Keratinocyte (primary cell): ENCODE measurements around the gene MATN4. TPM values are rescaled to one million over a fixed set of nuclear protein-coding genes. Genes with fewer than 3 reads are reported as not detected.

Experiments used
- DNase-seq: peaks from one replicate; pipeline ENCODE4 v3.0.0-alpha.2; 2011; ENCODE audit warnings: low read depth, missing footprints, low spot score
- FAIRE-seq: peaks from 2 replicates; lab custom pipeline; 2011; peaks lifted over from hg19 to GRCh38; lab: Jason Lieb, UNC
- H2AFZ ChIP-seq: 2 replicates; pipeline ENCODE4 v1.6.0; 2012; ENCODE audit warnings: low read length, control low read depth, inconsistent platforms; ENCODE audit not compliant: control insufficient read depth
- H3K27ac ChIP-seq: 2 replicates; pipeline ENCODE4 v1.5.1; 2011; ENCODE audit warnings: low read length; ENCODE audit not compliant: control insufficient read depth, insufficient read depth
- H3K27me3 ChIP-seq: 3 replicates; pipeline ENCODE4 v1.6.0; 2011; ENCODE audit warnings: low read length; ENCODE audit not compliant: control insufficient read depth, insufficient read depth; ENCODE audit errors: extremely low read depth
- H3K36me3 ChIP-seq, 2 experiments: 2 replicates in 1 of 2; 3 replicates in 1 of 2; pipeline ENCODE4 v1.5.1; 2011; ENCODE audit warnings: low read length in 2 of 2, mild to moderate bottlenecking in 1 of 2; ENCODE audit not compliant: control insufficient read depth in 2 of 2, insufficient read depth in 2 of 2; ENCODE audit errors: extremely low read depth in 1 of 2
- H3K4me1 ChIP-seq: 3 replicates; pipeline ENCODE4 v1.5.1; 2011; ENCODE audit warnings: low read length; ENCODE audit not compliant: control insufficient read depth, insufficient read depth; ENCODE audit errors: extremely low read depth
- H3K4me2 ChIP-seq: 3 replicates; pipeline ENCODE4 v1.6.0; 2011; ENCODE audit warnings: low read depth, low read length; ENCODE audit not compliant: control insufficient read depth, insufficient read depth; ENCODE audit errors: extremely low read depth
- H3K4me3 ChIP-seq, 3 experiments: fragments of 200-600 bp in 1 of 3; sonication (generic) in 1 of 3; 2 replicates in 2 of 3; 3 replicates in 1 of 3; pipeline ENCODE4 v1.5.1; 2011 to 2016; ENCODE audit warnings: low read length in 3 of 3, mild to moderate bottlenecking in 3 of 3, control low read depth in 2 of 3, inconsistent platforms in 1 of 3, low read depth in 1 of 3, mixed read lengths in 1 of 3, mixed run types in 1 of 3, moderate library complexity in 1 of 3; ENCODE audit not compliant: control insufficient read depth in 2 of 3, insufficient read depth in 2 of 3; ENCODE audit errors: extremely low read depth in 1 of 3
- H3K79me2 ChIP-seq: 2 replicates; pipeline ENCODE4 v1.6.0; 2012; ENCODE audit warnings: low read length; ENCODE audit not compliant: control insufficient read depth, insufficient read depth
- H3K9ac ChIP-seq: 3 replicates; pipeline ENCODE4 v1.6.0; 2011; ENCODE audit warnings: low read length; ENCODE audit not compliant: control insufficient read depth, insufficient read depth; ENCODE audit errors: extremely low read depth
- H3K9me1 ChIP-seq: 3 replicates; pipeline ENCODE4 v1.6.0; 2011; ENCODE audit warnings: low read length; ENCODE audit not compliant: control insufficient read depth, insufficient read depth; ENCODE audit errors: extremely low read depth
- H3K9me3 ChIP-seq: 2 replicates; pipeline ENCODE4 v1.5.1; 2012; ENCODE audit warnings: low read depth, low read length; ENCODE audit not compliant: control insufficient read depth
- H4K20me1 ChIP-seq: 3 replicates; pipeline ENCODE4 v1.6.0; 2011; ENCODE audit warnings: low read length; ENCODE audit not compliant: control insufficient read depth, insufficient read depth; ENCODE audit errors: extremely low read depth
- EZH2 ChIP-seq: IDR thresholded peaks from one replicate; pipeline ENCODE4 v1.6.1; 2012; ENCODE audit warnings: inconsistent platforms, mild to moderate bottlenecking, low read length, moderate library complexity
- dilution Hi-C: fragments of 300-500 bp; cut with MboI; formaldehyde crosslinking; loops from one replicate; pipeline ENCODE4 v1.7.0; 2020; ENCODE audit warnings: low sequenced_read_pairs; ENCODE audit not compliant: extremely low pct_ligation_motif_present
- polyA plus RNA-seq, 5 experiments: library from polyadenylated mRNA; depleted of rRNA in 3 of 5; stranded (reverse) in 3 of 5; stranded (forward) in 1 of 5; unstranded in 1 of 5; fragments of >200 nt; gene quantifications; 1 replicate in 1 of 5; 2 replicates in 3 of 5; 3 replicates in 1 of 5; pipeline versions ENCODE4 v1.2.1 to v1.2.3, GENCODE V29; 2011 to 2012; ENCODE audit warnings: missing spikeins in 2 of 5, low read depth in 1 of 5, low replicate concordance in 1 of 5
- TF ChIP-seq, protein P1 (sequence below), 3 experiments: IDR thresholded peaks in 1 of 3; conservative IDR thresholded peaks in 1 of 3; optimal IDR thresholded peaks in 1 of 3; 2 replicates in 2 of 3; 3 replicates in 1 of 3; pipeline versions ENCODE3 to v1.5.1; 2011; ENCODE audit warnings: low read length in 3 of 3, mild to moderate bottlenecking in 3 of 3, moderate library complexity in 2 of 3, control low read depth in 1 of 3, inconsistent platforms in 1 of 3; ENCODE audit not compliant: insufficient read depth in 2 of 3; ENCODE audit errors: extremely low read depth in 1 of 3

The MATN4 gene
- polyA plus RNA-seq, 1 donor (not counting 4 experiments of a cell fraction or from before 2014, with no cell fraction given), result not detected

DNA sequence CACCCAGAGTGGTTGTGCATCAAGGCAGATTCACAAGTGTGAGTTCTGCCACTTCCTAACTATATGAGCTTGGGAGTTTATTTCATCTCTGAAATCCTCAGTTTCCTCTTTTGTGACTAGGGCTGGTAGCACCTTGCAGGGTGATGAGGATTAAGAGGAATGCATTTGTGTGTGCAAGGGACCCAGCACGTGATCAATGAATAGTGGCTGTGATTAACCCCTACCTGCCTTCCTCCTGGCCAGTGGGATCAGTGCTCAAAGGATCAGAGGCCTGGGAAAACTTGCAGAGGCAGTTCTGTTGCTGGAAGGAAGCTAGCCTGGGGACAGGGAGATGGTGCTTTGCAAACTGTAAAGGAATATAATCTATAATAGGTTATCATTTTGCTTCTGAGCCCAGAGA, 32.9 kb upstream of the MATN4 start:
- peaks cover 99% of the 10 kb centered on the region for H3K4me1 ChIP-seq
- no peaks in the 10 kb centered on the region for H3K9me3 ChIP-seq
- H3K27ac ChIP-seq, result peak overlapping the region; percentile 98
- H3K9ac ChIP-seq, result peak overlapping the region; percentile 99
- no peak overlapping the region for H2AFZ ChIP-seq
- H3K79me2 ChIP-seq, result peaks cover 84% of the 10 kb centered on the region
- no peaks in the 10 kb centered on the region for H4K20me1 ChIP-seq
- DNase-seq (no peak), FAIRE-seq (no peak)
- H3K9me1 ChIP-seq, result peaks cover 4% of the 10 kb centered on the region
- H3K4me3 ChIP-seq, result no peak overlapping the region
- no peaks in the 10 kb centered on the region for H3K27me3 ChIP-seq
- peak overlapping the region; percentile 4 for H3K4me2 ChIP-seq
- TF ChIP-seq, protein P1, sequence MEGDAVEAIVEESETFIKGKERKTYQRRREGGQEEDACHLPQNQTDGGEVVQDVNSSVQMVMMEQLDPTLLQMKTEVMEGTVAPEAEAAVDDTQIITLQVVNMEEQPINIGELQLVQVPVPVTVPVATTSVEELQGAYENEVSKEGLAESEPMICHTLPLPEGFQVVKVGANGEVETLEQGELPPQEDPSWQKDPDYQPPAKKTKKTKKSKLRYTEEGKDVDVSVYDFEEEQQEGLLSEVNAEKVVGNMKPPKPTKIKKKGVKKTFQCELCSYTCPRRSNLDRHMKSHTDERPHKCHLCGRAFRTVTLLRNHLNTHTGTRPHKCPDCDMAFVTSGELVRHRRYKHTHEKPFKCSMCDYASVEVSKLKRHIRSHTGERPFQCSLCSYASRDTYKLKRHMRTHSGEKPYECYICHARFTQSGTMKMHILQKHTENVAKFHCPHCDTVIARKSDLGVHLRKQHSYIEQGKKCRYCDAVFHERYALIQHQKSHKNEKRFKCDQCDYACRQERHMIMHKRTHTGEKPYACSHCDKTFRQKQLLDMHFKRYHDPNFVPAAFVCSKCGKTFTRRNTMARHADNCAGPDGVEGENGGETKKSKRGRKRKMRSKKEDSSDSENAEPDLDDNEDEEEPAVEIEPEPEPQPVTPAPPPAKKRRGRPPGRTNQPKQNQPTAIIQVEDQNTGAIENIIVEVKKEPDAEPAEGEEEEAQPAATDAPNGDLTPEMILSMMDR (optimal IDR thresholded peaks at IDR 0.05 in 1 of 3, IDR thresholded peaks at IDR 0.05 in 1 of 3, conservative IDR thresholded peaks at IDR 0.05 in 1 of 3; ENCODE audit: extremely low read depth in 1 of 3, insufficient read depth in 2 of 3, low read length in 3 of 3), result no peak
- no peak for TF ChIP-seq EZH2
- H3K36me3 ChIP-seq, result peaks cover 13 to 42% of the 10 kb centered on the region in 2 experiments
- dilution Hi-C loops, result no loop called here

- Histone ChIP-seq H3K27ac (peak overlapping the region; percentile 98), H3K9me3 (no peaks in the 10 kb centered on the region), H3K27me3 (no peaks in the 10 kb centered on the region), H3K36me3 (peaks cover 19 to 48% of the 10 kb centered on the region in 2 experiments), H3K4me2 (peak overlapping the region; percentile 55), H3K79me2 (peaks cover 84% of the 10 kb centered on the region), H2AFZ (no peak overlapping the region), H3K4me3 (no peak overlapping the region), H4K20me1 (no peaks in the 10 kb centered on the region), H3K4me1 (peaks cover 96% of the 10 kb centered on the region), H3K9ac (peak overlapping the region; percentile 99), H3K9me1 (peaks cover 4% of the 10 kb centered on the region)
- DNase-seq (no peak), FAIRE-seq (no peak)
- no peak for TF ChIP-seq EZH2
- dilution Hi-C loops, result no loop called here
Observed at GRCh38 chr20:45340236-45340847, 32.2 kb upstream of the MATN4 start.

GRCh38 chr20:45339799-45340198, 31.7 kb upstream of the MATN4 start:
- H3K79me2 ChIP-seq, result peaks cover 84% of the 10 kb centered on the region
- no peaks in the 10 kb centered on the region for H3K9me3 ChIP-seq
- dilution Hi-C loops, result no loop called here
- H3K27me3 ChIP-seq, result no peaks in the 10 kb centered on the region
- H3K9me1 ChIP-seq, result peaks cover 4% of the 10 kb centered on the region
- peak overlapping the region; percentile 98 for H3K27ac ChIP-seq
- H2AFZ ChIP-seq, result no peak overlapping the region
- H3K36me3 ChIP-seq, result peaks cover 23 to 52% of the 10 kb centered on the region in 2 experiments
- no peaks in the 10 kb centered on the region for H4K20me1 ChIP-seq
- H3K4me2 ChIP-seq, result peak overlapping the region; percentile 55
- H3K4me3 ChIP-seq, result no peak overlapping the region
- H3K9ac ChIP-seq, result peak overlapping the region; percentile 34
- TF ChIP-seq, protein P1 (optimal IDR thresholded peaks at IDR 0.05 in 1 of 3, IDR thresholded peaks at IDR 0.05 in 1 of 3, conservative IDR thresholded peaks at IDR 0.05 in 1 of 3; ENCODE audit: extremely low read depth in 1 of 3, insufficient read depth in 2 of 3, low read length in 3 of 3), result no peak
- TF ChIP-seq EZH2, result no peak
- FAIRE-seq (no peak), DNase-seq (no peak)
- H3K4me1 ChIP-seq, result peaks cover 91% of the 10 kb centered on the region
